HG03196 (cell line): ENCODE measurements around the gene FSTL1.

Experiments
- ATAC-seq: cut with Tn5 transposase; IDR thresholded peaks from one replicate; pipeline ENCODE4 v1.9.1; 2021; ENCODE audit not compliant: unreplicated experiment

FSTL1 gene

DNA sequence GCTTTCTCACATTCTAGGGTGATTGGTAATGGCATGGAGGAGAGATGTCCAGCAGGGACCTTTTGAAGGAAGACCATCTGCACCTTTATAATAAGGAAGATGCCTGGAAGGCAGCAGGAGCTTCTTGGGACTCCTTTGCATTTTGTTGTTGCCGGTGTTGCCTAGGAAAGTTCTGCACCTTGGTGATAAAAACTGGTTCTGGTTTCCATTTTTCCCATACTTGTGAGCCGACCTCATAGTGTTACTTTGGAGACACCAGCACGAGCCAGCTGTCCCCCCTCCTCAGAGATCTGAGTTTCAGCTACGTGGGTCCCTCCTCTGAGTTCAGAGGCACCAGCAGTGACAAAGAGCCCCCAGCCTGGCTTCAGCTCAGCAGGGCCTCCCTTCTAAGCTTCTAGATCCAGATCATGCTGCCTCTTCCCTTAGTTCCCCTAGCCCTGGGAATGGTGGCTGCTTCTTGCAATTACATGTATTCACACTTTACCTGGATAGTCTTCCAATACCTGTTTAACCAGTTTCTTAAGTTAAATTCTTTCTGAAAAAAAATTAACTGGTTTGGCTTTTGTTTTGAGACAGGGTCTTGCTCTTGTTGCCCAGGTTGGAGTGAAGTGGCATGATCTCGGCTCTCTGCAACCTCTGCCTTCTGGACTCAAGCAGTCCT, 18.0 kb upstream of the FSTL1 start:
- ATAC-seq: no peak

GRCh38 chr3:120462409-120462959, 11.7 kb upstream of the FSTL1 start:
- no peak for ATAC-seq

DNA sequence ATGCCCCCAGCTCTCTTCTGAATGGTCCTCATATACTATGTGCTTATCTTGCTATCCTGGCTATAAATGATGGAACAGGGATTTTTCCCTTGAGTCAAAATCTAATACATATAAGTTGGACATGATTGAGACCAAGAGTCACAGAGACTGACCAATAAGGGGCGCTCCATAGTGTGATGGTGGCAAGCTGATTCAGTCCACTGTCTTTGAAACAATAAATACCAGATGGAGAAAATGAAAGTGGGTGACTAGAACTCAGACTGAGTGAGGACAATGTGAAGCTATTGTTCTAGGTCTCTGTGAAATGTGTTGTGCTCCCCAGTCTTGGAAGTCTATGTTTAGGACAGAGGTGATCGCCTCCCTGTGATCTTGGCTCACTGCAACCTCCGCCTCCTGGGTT, 10.6 kb upstream of the FSTL1 start:
- ATAC-seq: no peak

GRCh38 chr3:120460862-120461261, 10.1 kb upstream of the FSTL1 start:
- no peak for ATAC-seq

GRCh38 chr3:120460181-120460790, 9.5 kb upstream of the FSTL1 start:
- no peak for ATAC-seq

GRCh38 chr3:120459196-120459595, 8.4 kb upstream of the FSTL1 start:
- no peak for ATAC-seq

- ATAC-seq: no peak
Measured at GRCh38 chr3:120457827-120458226, 7.0 kb upstream of the FSTL1 start.

DNA sequence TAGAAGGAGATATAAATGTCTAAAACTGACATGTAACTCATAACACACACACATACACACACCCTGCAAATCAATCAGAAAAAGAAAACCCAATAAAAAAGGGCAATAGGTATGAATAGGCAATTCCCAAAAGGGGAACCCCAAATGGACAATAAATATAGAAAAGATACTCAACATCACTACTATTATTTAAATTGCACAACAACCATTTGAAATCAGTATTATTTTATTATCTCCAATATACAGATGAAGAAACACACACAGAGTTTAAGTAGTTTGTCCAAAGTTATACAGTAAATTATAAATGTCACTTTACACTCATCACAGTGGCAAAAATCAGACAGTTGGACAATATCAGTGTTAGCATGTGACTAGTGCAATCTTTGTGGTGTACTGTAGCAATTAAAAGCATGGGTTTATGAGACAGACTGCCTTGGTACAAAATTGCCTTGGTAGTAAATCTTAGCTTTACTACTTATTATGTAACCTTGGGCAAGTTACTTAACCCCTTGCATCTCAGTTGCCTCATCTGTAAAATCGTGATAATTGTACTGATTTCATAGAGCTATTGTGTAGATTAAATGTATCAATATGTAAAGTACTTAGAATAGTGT, 3.4 kb upstream of the FSTL1 start:
- no peak for ATAC-seq

DNA sequence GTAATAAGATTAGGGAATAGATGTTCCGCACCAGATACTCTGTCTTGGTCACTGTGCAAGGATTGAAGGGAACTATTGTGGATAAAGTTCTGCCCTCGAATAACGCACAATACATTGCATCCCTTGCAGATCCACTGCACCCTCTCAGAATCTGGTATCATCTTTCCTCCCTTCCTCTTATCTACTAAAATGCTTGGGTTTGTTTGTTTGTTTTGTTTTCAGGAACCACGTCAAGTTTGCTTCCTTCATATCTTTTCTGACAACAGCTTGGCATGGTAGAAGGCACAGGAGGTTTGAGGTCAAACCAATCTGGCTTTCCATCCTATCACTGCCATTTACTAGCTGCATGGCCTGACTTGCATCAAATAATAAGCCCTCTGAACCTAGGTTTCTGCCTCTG, 2.0 kb upstream of the FSTL1 start:
- no peak for ATAC-seq

DNA sequence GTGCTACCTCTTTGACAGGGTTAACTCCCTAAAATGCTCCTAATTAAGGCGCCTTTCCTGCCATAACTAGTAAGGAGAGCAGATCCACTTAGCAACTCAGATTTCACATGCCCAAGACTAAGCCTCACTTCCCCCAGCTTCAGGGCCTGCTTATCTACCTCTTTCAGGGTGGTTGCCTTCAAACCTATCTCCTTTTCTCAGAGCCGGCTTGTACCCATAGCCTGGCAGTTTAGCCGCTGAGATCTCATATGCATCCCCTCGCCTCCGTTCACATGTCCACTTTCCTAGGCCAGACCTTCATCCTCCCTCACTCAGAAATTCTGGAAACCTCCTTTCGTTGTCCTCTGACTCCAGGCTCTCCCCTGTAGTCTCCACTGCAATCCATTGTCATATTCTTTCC, 1.0 kb upstream of the FSTL1 start:
- ATAC-seq: no peak

DNA sequence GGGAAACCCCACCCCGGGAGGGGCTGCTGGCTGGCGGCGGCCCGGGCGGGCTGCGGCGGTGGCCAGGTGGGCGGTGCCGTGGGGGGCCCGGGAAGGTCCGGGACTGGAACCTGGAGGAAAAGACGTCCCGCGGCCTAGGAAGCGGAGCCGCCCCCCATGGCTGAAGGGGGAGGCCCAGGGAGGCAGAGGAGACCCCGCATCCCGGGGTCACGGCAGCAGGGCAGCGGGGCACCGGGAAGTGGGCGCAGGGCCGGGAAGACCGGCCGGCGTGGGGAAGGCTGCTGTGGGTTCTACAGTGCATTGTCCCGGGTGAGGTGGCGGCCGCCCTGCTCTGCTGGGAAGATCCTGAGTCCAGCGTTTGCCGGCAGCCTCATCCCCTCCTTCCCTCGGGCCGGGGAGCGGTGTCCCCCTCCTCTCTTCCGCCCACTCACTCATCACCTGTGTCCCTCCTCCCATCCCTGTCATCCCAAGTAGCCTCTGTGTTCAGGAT, 525 bp upstream of the FSTL1 start:
- ATAC-seq: no peak

DNA sequence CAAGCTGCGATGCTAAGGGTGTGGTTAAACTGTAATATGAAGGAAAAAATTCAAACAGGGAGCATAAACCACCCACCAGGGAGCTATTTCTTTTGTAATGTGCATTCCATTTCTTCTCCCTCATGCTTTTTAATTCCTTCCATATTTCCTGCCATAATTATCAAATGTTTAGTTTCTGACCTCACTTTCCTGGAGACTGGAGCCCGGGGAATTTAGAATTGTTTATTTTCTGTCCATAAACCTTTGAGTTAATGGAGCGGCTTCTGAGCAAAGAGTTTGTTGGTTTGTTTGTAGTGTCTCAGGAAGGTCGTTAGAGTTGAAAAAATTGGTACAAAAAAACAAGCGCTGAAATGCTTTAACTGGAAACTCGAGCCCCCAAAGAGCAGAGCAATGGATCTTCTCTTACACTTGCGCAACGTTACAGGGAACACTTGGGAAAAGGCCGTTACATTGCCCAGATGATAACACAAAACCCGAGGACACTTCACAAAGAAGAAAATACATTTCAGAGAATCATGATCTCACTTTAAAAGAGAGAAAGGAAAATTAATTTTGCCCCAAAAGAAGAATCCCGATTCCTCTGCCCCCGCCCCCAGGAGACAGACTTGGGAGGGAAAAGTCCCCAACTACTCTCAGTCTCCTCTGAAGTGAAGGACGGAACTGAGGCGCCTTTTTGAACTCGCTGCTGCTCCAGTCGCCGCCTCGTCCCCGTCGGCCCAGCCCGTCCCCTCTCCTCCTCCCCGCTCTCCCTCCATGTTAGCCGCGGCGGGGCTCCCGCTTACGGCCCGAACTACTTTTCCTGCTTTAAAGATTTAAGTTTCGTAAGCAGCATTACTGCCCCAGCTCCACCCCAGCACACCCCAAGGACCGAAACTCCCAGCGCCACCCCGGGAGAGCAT, 842 bp downstream of the FSTL1 start:
- ATAC-seq: no peak

- ATAC-seq: no peak
Measured at GRCh38 chr3:120449251-120449650, 1.5 kb downstream of the FSTL1 start.

DNA sequence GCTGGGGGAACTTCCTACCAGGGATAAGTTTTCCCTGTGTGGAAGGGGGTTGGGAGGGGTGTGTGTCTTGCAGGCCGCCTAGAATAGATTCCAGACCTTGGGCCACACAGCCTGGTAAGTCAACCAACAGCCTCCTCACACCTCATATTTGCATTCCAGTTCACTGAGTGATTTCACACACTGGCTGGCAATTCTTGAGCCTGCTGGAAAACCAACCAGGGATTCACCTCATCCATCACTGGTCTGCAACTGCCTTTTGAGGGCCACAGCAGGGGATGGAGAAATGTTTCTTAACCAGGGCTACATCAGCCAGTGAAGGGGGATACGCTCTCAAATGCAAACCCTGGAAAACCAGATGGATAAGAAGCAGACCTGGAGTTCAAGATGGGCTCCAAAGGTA, 2.0 kb downstream of the FSTL1 start:
- ATAC-seq: no peak

GRCh38 chr3:120446891-120447668, 3.7 kb downstream of the FSTL1 start:
- ATAC-seq: no peak

GRCh38 chr3:120445654-120446053, 5.1 kb downstream of the FSTL1 start:
- ATAC-seq: no peak

- ATAC-seq: no peak
Measured at GRCh38 chr3:120443626-120444123, 7.1 kb downstream of the FSTL1 start.

DNA sequence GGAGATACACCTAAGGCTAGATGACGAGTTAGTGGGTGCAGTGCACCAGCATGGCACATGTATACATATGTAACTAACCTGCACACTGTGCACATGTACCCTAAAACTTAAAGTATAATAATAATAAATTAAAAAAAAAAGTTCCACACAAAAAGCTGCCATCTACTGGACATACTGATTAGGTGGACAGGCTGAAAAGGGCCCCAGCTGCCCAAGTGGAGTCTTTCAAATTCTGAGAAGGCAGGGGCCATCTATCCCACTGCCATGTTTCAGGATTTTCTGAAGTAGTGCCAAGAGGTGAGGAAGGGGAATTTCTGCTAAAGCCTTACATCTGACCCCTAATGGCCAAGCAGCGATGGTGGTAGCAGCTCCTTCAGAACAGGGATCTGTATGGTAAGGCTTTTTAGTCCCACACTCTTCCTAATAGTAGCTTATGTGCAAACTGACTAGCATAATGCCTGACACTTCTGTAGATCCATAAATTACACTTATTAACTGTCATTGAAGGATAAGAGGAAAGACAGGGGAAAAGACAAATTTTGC, 7.7 kb downstream of the FSTL1 start:
- ATAC-seq: no peak

- no peak for ATAC-seq
Measured at GRCh38 chr3:120441776-120442175, 9.0 kb downstream of the FSTL1 start.

- no peak for ATAC-seq
Measured at GRCh38 chr3:120440762-120441161, 10.0 kb downstream of the FSTL1 start.
